Sigmoid colon (tissue), 7 donors: ENCODE measurements around the gene HOXD13. TPM values are rescaled to one million over a fixed set of nuclear protein-coding genes. Genes with fewer than 3 reads are reported as not detected.

Source experiments
- DNase-seq: peaks from one replicate; pipeline ENCODE4 v3.0.0-alpha.2; 2019
- H3K27ac ChIP-seq, 4 donors: fragments of 200-600 bp; sonication (generic); one replicate each; pipeline ENCODE4 v1.5.1; 2016 to 2019; ENCODE audit warnings: mild to moderate bottlenecking in 1 of 4
- H3K27me3 ChIP-seq, 3 donors: fragments of 200-600 bp; sonication (generic); one replicate each; pipeline ENCODE4 v1.5.1; 2019; ENCODE audit warnings: mild to moderate bottlenecking in 1 of 3
- H3K36me3 ChIP-seq, 4 donors: fragments of 200-600 bp; sonication (generic); one replicate each; pipeline ENCODE4 v1.5.1; 2016 to 2019
- H3K4me1 ChIP-seq, 4 donors: fragments of 200-600 bp; sonication (generic); one replicate each; pipeline ENCODE4 v1.5.1; 2017 to 2019
- H3K4me3 ChIP-seq, 4 donors: fragments of 200-600 bp; sonication (generic); one replicate each; pipeline ENCODE4 v1.5.1; 2017 to 2019; ENCODE audit warnings: mild to moderate bottlenecking in 2 of 4, moderate library complexity in 1 of 4
- H3K9me3 ChIP-seq, 4 donors: fragments of 200-600 bp in 3 of 4; sonication (generic) in 3 of 4; one replicate each; pipeline versions ENCODE4 v1.5.1 to v1.6.1; 2013 to 2019
- CTCF ChIP-seq, 4 experiments: fragments of 450-650 bp in 3 of 4; fragments of 200-600 bp in 1 of 4; IDR thresholded peaks; one replicate each; pipeline ENCODE4 v1.5.1; 2016 to 2019; ENCODE audit warnings: antibody characterized with exemption in 4 of 4, mild to moderate bottlenecking in 3 of 4, moderate library complexity in 2 of 4
- EP300 ChIP-seq, 4 donors: sonication (generic); formaldehyde crosslinking; IDR thresholded peaks; one replicate each; pipeline ENCODE4 v1.6.1; 2017; ENCODE audit warnings: antibody characterized with exemption in 4 of 4
- POLR2A ChIP-seq, 2 donors: fragments of 450-650 bp; IDR thresholded peaks; one replicate each; pipeline ENCODE4 v1.6.1; 2016; ENCODE audit warnings: antibody characterized with exemption in 2 of 2, mild to moderate bottlenecking in 2 of 2, moderate library complexity in 2 of 2
- POLR2AphosphoS5 ChIP-seq, 4 donors: sonication (generic); formaldehyde crosslinking; IDR thresholded peaks; one replicate each; pipeline ENCODE4 v1.6.1; 2017; ENCODE audit warnings: antibody characterized with exemption in 4 of 4
- WGBS, 2 donors: extraction: QIAGEN DNeasy Blood & Tissue Kit; methylation state at CpG; one replicate each; pipeline ENCODE4 v1.1.7; 2013; 5-methylcytosine and 5-hydroxymethylcytosine counted together
- intact Hi-C: fragments of 100-400 bp; cut with DNase I; formaldehyde crosslinking; loops from one replicate; pipeline ENCODE4 v1.15.1; 2023
- polyA plus RNA-seq, 3 donors: library from polyadenylated mRNA; stranded (reverse); fragments of 200-250 nt; gene quantifications; one replicate each; pipeline ENCODE4 v1.2.3, GENCODE V29; 2013
- total RNA-seq, 4 donors: library from RNA; depleted of rRNA; stranded (reverse); fragments of >200 nt; gene quantifications; one replicate each; pipeline ENCODE4 v1.1.0, GENCODE V29; 2016
- donor health status: healthy with polysubstance abuse.
- donor health status: Bipolar disorder and iron deficiency.
- donor health status: healthy.

HOXD13 gene
- total and polyA plus RNA-seq, 7 donors, result 2.3 to 48.9 (median 26.1) TPM; not detected in 1

GRCh38 chr2:176083796-176084261 lies 8.7 kb upstream of the HOXD13 start, which contains the start of gene EVX2:
Gene EVX2 (minus strand): TSS chr2:176083962. CDS start chr2:176083776, 186 bp downstream.
- DNase-seq, result no peak
- H3K4me1 ChIP-seq, result peaks cover 0 to 61% (median 44%) of the 10 kb centered on the region in 4 donors
- intact Hi-C loops, result no loop called here
- TF ChIP-seq CTCF (IDR thresholded peaks at IDR 0.05) (no peak), EP300 (IDR thresholded peaks at IDR 0.05) (no peak), POLR2AphosphoS5 (IDR thresholded peaks at IDR 0.05) (peak in 1 of 4 donors; percentile 13), POLR2A (IDR thresholded peaks at IDR 0.05) (peak in 1 of 2 donors; percentile 6)
- H3K9me3 ChIP-seq, result peaks cover 0 to 8% (median 0%) of the 10 kb centered on the region in 4 donors
- no peaks in the 10 kb centered on the region for H3K36me3 ChIP-seq
- H3K27ac ChIP-seq, result peak within 1 kb of the TSS in 3 of 4 donors; percentile 92 to 96 (median 94)
- peaks cover 51 to 98% (median 61%) of the 10 kb centered on the region in 3 donors for H3K27me3 ChIP-seq
- 18% methylated on average over 27 of the region's 27 CpGs for WGBS, 2 donors
- H3K4me3 ChIP-seq, result peak within 1 kb of the TSS; percentile 32 to 54 (median 50)

- no peak for DNase-seq
- no peak for TF ChIP-seq POLR2A (IDR thresholded peaks at IDR 0.05)
- TF ChIP-seq POLR2AphosphoS5 (IDR thresholded peaks at IDR 0.05), result peak in 1 of 4 donors; percentile 14
- intact Hi-C loops, result loop anchor here (5.0 kb wide), 1 partner anchor 972 kb away; no protein-coding TSS in a partner anchor
- Histone ChIP-seq H3K27me3 (peaks cover 48 to 98% (median 54%) of the 10 kb centered on the region in 3 donors), H3K27ac (peak overlapping the region in 3 of 4 donors; percentile 92 to 96 (median 94)), H3K9me3 (peaks cover 0 to 8% (median 0%) of the 10 kb centered on the region in 4 donors), H3K4me1 (peaks cover 0 to 56% (median 45%) of the 10 kb centered on the region in 4 donors), H3K36me3 (no peaks in the 10 kb centered on the region), H3K4me3 (peak overlapping the region; percentile 29 to 54 (median 50))
- 5 to 6% methylated on average over 26 of the region's 26 CpGs for WGBS, 2 donors
Measured at GRCh38 chr2:176084611-176085119, 7.9 kb upstream of the HOXD13 start.

GRCh38 chr2:176085120-176085788 lies 7.3 kb upstream of the HOXD13 start:
- H3K4me1 ChIP-seq, result peaks cover 0 to 57% (median 46%) of the 10 kb centered on the region in 4 donors
- H3K27ac ChIP-seq, result peak overlapping the region in 3 of 4 donors; percentile 92 to 96 (median 94)
- peaks cover 44 to 100% (median 51%) of the 10 kb centered on the region in 3 donors for H3K27me3 ChIP-seq
- 8 to 10% methylated on average over 40 of the region's 40 CpGs for WGBS, 2 donors
- H3K9me3 ChIP-seq, result peaks cover 0 to 8% (median 0%) of the 10 kb centered on the region in 4 donors
- no peak for DNase-seq
- H3K36me3 ChIP-seq, result no peaks in the 10 kb centered on the region
- H3K4me3 ChIP-seq, result peak overlapping the region; percentile 29 to 54 (median 50)
- TF ChIP-seq POLR2A (IDR thresholded peaks at IDR 0.05) (no peak), CTCF (IDR thresholded peaks at IDR 0.05) (no peak), EP300 (IDR thresholded peaks at IDR 0.05) (no peak), POLR2AphosphoS5 (IDR thresholded peaks at IDR 0.05) (no peak)
- intact Hi-C loops, result loop anchor here (5.0 kb wide), 1 partner anchor 973 kb away; no protein-coding TSS in a partner anchor

- Histone ChIP-seq H3K9me3 (peaks cover 0 to 8% (median 0%) of the 10 kb centered on the region in 4 donors), H3K27ac (peak overlapping the region in 3 of 4 donors; percentile 92 to 96 (median 94)), H3K27me3 (peaks cover 36 to 95% (median 44%) of the 10 kb centered on the region in 3 donors), H3K36me3 (no peaks in the 10 kb centered on the region), H3K4me3 (peak overlapping the region; percentile 29 to 54 (median 50)), H3K4me1 (peaks cover 0 to 50% (median 43%) of the 10 kb centered on the region in 4 donors)
- 4 to 5% methylated on average over 46 of the region's 46 CpGs for WGBS, 2 donors
- DNase-seq, result peak; percentile 82
- TF ChIP-seq POLR2AphosphoS5 (IDR thresholded peaks at IDR 0.05) (peak in 2 of 4 donors; percentile 37 to 53), CTCF (IDR thresholded peaks at IDR 0.05) (peak; percentile 41 to 54 (median 46)), POLR2A (IDR thresholded peaks at IDR 0.05) (no peak), EP300 (IDR thresholded peaks at IDR 0.05) (no peak)
- intact Hi-C loops, result loop anchor here (2.0 to 5.0 kb wide), 2 partner anchors 719 to 974 kb away; no protein-coding TSS in a partner anchor
Measured at GRCh38 chr2:176085861-176086771, 6.4 kb upstream of the HOXD13 start.
